Stimulated activated CD8-positive, alpha-beta memory T cell treated with anti-CD3 and anti-CD28 coated beads, Interleukin-2, amount 100 ng/mL, for 48 hours (primary cell): ENCODE data around the gene CKAP2.
"Not testable (repeated sequence)": the region's sequence is repeated elsewhere in the genome, so short reads cannot be mapped to it uniquely, and the experiment has no call there.

ENCODE experiments used
- DNase-seq, 2 donors: peaks; one replicate each; pipeline ENCODE4 v3.0.0-alpha.2; 2020; ENCODE audit warnings: low read depth in 2 of 2

CKAP2 gene

DNA sequence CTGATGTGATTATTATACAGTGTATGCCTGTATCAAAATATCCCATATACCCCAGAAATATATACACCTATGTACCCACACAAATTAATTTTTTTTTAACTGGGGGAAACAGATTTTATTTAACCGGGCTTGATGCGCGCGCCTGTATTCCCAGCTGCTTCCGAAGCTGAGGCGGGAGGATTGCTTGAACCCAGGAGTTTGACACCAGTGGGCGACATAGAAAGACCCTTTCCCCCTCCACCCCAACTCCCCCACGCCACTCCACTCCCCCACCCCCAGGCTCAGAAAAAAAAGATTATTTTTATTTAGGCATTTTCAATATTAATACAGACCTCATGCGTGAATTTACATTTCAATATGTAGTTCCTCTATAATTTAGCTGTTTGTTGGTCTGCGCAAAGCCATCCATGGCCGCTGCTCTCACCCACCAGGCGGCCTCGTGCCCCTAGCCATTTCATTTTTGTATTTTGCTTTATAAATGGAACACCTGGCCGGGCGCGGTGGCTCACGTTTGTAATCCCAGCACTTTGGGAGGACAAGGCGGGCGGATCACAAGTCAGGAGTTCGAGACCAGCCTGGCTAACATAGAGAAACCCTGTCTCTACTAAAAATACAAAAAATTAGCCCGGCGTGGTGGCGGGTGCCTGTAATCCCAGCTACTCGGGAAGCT, 4.0 kb upstream of the CKAP2 start:
- no peak for DNase-seq

GRCh38 chr13:52452470-52452869, 2.8 kb upstream of the CKAP2 start:
- no peak for DNase-seq

DNA sequence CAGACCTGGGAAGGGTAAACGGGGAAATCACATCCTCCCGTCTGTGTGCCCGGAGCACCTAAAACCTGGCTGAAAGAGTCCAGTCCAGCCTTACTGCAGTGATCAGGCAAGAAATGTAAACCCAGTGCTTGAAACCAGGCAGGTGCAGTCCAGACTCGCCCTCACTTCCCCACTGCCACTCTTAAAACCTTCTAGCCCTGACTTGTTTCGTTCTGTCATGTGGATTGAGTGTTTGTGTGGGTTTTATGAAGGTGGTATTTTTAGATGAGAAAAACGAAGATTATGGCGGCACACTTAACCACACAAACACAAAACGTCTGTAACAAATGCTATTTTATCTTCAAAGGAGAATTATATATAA, 839 bp upstream of the CKAP2 start:
- no peak for DNase-seq

GRCh38 chr13:52455677-52456041, 381 bp downstream of the CKAP2 start:
- peak; percentile 71 to 75 for DNase-seq

GRCh38 chr13:52459668-52460067, 4.4 kb downstream of the CKAP2 start:
- DNase-seq = no peak

DNA sequence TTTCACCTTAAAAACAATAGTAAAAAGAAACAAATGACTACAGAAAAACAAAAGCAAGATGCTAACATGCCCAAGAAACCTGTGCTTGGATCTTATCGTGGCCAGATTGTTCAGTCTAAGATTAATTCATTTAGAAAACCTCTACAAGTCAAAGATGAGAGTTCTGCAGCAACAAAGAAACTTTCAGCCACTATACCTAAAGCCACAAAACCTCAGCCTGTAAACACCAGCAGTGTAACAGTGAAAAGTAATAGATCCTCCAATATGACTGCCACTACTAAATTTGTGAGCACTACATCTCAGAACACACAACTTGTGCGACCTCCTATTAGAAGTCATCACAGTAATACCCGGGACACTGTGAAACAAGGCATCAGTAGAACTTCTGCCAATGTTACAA, 6.0 kb downstream of the CKAP2 start:
- DNase-seq = no peak

DNA sequence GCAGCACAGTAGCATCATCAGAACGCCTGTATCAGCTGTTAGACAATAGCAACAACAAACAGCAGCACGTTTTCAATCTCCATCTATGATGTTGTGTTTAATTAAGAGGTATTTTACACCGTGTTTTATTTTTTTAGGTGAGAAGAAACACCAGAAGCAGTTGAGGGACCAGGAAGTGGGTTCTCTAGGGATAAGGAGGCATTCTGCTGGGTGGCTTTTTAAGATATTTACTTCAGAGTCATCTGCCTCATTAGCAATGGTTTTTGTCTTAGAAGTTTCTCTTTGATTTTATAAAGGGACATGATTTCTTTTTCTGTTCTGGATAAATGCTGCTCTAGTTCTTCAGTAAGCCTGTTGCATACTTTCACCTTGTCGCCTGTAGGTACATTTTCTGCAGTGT, 8.2 kb downstream of the CKAP2 start:
- no peak for DNase-seq

GRCh38 chr13:52468487-52468886, 13.2 kb downstream of the CKAP2 start:
- DNase-seq = not testable (repeated sequence)

- not testable (repeated sequence) for DNase-seq
Measured at GRCh38 chr13:52480677-52481428, 25.6 kb downstream of the CKAP2 start.

DNA sequence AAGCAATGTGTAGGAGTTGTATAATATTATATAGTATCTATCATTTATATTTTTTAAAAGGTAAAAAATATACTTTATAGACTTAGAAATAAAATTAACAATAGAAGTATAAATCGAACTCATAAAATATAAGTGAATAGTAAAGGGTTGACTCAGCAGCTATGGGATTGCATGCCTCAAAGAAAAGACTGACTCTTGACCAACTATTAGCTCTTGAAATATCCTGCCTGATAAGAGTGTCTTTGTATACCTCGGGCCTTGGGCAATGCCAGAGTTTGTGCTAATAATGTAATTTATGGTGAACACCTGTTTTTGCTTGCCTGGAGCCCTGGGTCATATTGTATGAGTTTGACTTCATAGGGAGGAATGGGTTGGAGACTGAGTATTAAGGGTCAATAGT, 31.8 kb downstream of the CKAP2 start:
- DNase-seq = not testable (repeated sequence)

- not testable (repeated sequence) for DNase-seq
Measured at GRCh38 chr13:52488763-52489162, 33.5 kb downstream of the CKAP2 start.

DNA sequence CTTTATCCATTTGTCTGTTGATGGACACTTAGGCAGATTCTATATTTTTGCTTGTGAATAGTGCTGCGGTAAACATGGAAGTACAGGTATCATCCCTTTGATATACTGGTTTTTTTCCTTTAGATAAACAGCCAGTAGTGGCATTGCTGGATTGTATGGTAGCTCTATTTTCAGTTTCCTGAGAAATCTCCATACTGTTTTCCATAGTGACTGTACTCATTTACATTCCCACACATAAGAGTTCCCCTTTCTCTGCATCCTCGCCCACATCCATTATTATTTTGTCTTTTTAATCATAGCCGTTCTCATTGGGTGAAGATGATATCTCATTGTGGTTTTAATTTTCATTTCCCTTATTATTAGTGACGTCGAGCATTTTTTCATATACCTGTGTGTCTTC, 35.7 kb downstream of the CKAP2 start:
- not testable (repeated sequence) for DNase-seq

GRCh38 chr13:52494241-52494640, 39.0 kb downstream of the CKAP2 start:
- not testable (repeated sequence) for DNase-seq

GRCh38 chr13:52497979-52498378, 42.7 kb downstream of the CKAP2 start:
- DNase-seq = not testable (repeated sequence)

DNA sequence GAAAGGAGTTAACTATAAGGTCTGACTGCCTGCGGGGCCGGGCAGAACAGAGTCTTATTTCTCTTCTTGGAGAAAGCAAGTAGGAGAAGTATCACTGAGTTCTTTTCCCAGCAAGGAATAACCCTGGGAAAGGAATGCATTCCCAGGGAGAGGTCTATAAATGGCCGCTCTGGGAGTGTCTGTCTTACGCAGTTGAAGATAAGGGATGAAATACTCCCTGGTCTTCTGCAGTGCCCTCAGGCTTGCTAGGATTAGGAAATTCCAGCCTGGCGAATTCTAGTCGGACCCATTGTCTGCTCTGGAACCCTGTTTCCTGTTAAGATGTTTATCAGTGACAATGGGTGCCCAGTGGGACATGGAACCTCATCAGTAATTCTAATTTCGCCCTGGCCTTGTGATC, 47.0 kb downstream of the CKAP2 start:
- not testable (repeated sequence) for DNase-seq

DNA sequence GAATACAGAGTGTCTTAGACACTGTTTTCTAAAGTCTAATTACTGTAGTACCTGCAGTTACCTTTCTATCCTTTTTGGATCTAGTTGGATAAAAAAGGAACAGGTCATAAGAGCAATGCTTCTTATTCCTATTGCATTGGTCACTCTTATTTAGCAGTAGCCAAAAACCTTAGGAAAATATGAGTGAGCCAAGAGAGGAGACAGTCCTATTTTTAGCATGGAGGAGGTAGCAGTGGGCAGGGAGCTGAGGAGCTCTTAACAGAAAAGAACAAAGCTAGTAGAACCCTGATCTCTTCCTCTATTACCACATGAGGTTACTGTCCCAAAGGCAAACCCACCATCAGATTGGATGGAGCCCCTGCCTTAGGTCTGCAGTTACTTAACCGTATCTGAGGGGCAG, 50.6 kb downstream of the CKAP2 start:
- DNase-seq = not testable (repeated sequence)

DNA sequence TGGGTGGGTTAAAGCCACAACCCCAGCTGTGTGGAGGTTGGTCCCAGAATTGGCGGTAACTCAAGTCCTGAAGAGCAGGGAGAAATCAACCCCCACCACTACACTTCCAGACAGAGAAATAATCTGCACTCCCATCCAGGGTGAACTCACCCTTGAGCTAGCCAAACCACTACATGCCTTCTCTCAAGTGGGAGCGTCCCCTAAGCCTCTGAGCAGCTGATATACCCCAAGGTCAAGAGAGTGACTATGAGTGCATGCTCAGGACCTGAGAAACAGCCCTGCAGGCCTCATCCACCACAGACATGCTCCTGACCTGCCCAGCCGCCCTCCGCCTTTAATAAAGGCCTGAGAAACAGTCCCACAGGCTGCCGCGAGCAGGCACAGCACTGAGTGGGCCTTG, 54.3 kb downstream of the CKAP2 start:
- DNase-seq = not testable (repeated sequence)

GRCh38 chr13:52510221-52510797, 55.0 kb downstream of the CKAP2 start:
- DNase-seq = not testable (repeated sequence)

DNA sequence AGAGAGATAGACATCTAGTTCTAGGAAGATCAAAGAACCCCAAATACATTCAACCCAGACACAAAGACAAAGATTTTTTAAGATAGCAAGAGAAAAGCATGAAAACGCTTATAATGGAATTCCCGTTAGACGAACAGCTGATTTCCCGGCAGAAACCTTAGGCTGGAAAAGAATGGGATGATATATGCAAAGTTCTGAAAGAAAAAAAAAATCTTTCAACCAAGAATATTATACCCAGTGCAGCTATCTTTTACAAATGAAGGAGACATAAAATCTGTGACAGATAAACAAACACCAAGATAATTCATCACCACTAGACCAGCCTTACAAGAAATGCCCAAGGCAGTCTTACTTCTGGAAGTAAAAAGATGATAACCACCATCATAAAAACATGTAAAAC, 56.3 kb downstream of the CKAP2 start:
- DNase-seq = not testable (repeated sequence)

GRCh38 chr13:52513957-52514596, 58.8 kb downstream of the CKAP2 start:
- DNase-seq = peak in 1 of 2 donors; percentile 7

- DNase-seq = not testable (repeated sequence)
Measured at GRCh38 chr13:52523323-52523722, 68.0 kb downstream of the CKAP2 start.
